H9 (cell line): ENCODE measurements around the gene SMIM21. TPM values are rescaled to one million over a fixed set of nuclear protein-coding genes. Genes with fewer than 3 reads are reported as not detected.

Experiments used
- DNase-seq: peaks from one replicate; pipeline ENCODE4 v3.0.0-alpha.2; 2017
- H2AFZ ChIP-seq: one replicate; pipeline ENCODE4 v1.6.1; 2013; ENCODE audit warnings: mild to moderate bottlenecking, low read length, control low read depth, moderate library complexity
- H2AK5ac ChIP-seq: 2 replicates; pipeline ENCODE4 v1.6.1; 2013; ENCODE audit warnings: low read length, control low read depth, mixed read lengths; ENCODE audit not compliant: insufficient read length
- H2BK120ac ChIP-seq: one replicate; pipeline ENCODE4 v1.6.1; 2013; ENCODE audit warnings: low read depth, mild to moderate bottlenecking, low read length, control low read depth, inconsistent platforms; ENCODE audit not compliant: poor library complexity, severe bottlenecking
- H2BK12ac ChIP-seq: 2 replicates; pipeline ENCODE4 v1.6.1; 2013; ENCODE audit warnings: low read length, control low read depth, mixed read lengths, low read depth; ENCODE audit not compliant: insufficient read length
- H2BK15ac ChIP-seq: 2 replicates; pipeline ENCODE4 v1.6.1; 2013; ENCODE audit warnings: low read depth, low read length, control low read depth
- H2BK20ac ChIP-seq: one replicate; pipeline ENCODE4 v1.6.1; 2013; ENCODE audit warnings: low read depth, mild to moderate bottlenecking, low read length, control low read depth, inconsistent platforms; ENCODE audit not compliant: poor library complexity, severe bottlenecking
- H2BK5ac ChIP-seq: 2 replicates; pipeline ENCODE4 v1.6.1; 2013; ENCODE audit warnings: low read length, control low read depth, mixed read lengths; ENCODE audit not compliant: insufficient read length
- H3K14ac ChIP-seq: 2 replicates; pipeline ENCODE4 v1.6.1; 2013; ENCODE audit warnings: low read length, control low read depth; ENCODE audit not compliant: insufficient read depth
- H3K18ac ChIP-seq: 2 replicates; pipeline ENCODE4 v1.6.1; 2013; ENCODE audit warnings: low read depth, mild to moderate bottlenecking, mixed read lengths, low read length, control low read depth; ENCODE audit not compliant: insufficient read length
- H3K23ac ChIP-seq: 2 replicates; pipeline ENCODE4 v1.6.1; 2013; ENCODE audit warnings: low read length, control low read depth, mixed read lengths, low read depth; ENCODE audit not compliant: insufficient read length
- H3K23me2 ChIP-seq: 2 replicates; pipeline ENCODE4 v1.6.1; 2013; ENCODE audit warnings: low read depth, mild to moderate bottlenecking, mixed read lengths, low read length, control low read depth; ENCODE audit not compliant: insufficient read length, poor library complexity, severe bottlenecking
- H3K27ac ChIP-seq: 2 replicates; pipeline ENCODE4 v1.5.1; 2013; ENCODE audit warnings: low read length, control low read depth, mixed read lengths, low read depth; ENCODE audit not compliant: insufficient read length
- H3K27me3 ChIP-seq: 2 replicates; pipeline ENCODE4 v1.6.1; 2013; ENCODE audit warnings: low read length, control low read depth, inconsistent platforms; ENCODE audit not compliant: insufficient read depth
- H3K4ac ChIP-seq: 2 replicates; pipeline ENCODE4 v1.6.1; 2013; ENCODE audit warnings: low read depth, mild to moderate bottlenecking, control low read depth, inconsistent platforms, low read length, moderate library complexity
- H3K4me1 ChIP-seq: 2 replicates; pipeline ENCODE4 v1.6.1; 2013; ENCODE audit warnings: low read length, control low read depth, inconsistent platforms; ENCODE audit not compliant: insufficient read depth
- H3K4me2 ChIP-seq: 2 replicates; pipeline ENCODE4 v1.6.1; 2013; ENCODE audit warnings: low read length, control low read depth, mixed read lengths; ENCODE audit not compliant: insufficient read length, insufficient read depth
- H3K56ac ChIP-seq: 2 replicates; pipeline ENCODE4 v1.6.1; 2013; ENCODE audit warnings: low read depth, mild to moderate bottlenecking, mixed read lengths, low read length, control low read depth; ENCODE audit not compliant: insufficient read length
- H3K79me1 ChIP-seq: 2 replicates; pipeline ENCODE4 v1.6.1; 2013; ENCODE audit warnings: low read depth, mild to moderate bottlenecking, moderate library complexity, low read length, control low read depth, inconsistent platforms; ENCODE audit not compliant: insufficient read depth, poor library complexity, severe bottlenecking
- H3K79me2 ChIP-seq: 2 replicates; pipeline ENCODE4 v1.6.1; 2013; ENCODE audit warnings: low read length, control low read depth, inconsistent platforms; ENCODE audit not compliant: insufficient read depth
- H3K9ac ChIP-seq: 2 replicates; pipeline ENCODE4 v1.6.1; 2013; ENCODE audit warnings: low read length, control low read depth, mixed read lengths; ENCODE audit not compliant: insufficient read length; ENCODE audit errors: extremely low read depth
- H3K9me3 ChIP-seq: one replicate; pipeline ENCODE4 v1.6.1; 2013; ENCODE audit warnings: low read depth, low read length, inconsistent platforms; ENCODE audit not compliant: control insufficient read depth
- H3T11ph ChIP-seq: one replicate; pipeline ENCODE4 v1.6.1; 2013; ENCODE audit warnings: mild to moderate bottlenecking, low read length, control low read depth, inconsistent platforms
- H4K20me1 ChIP-seq: one replicate; pipeline ENCODE4 v1.6.1; 2013; ENCODE audit not compliant: control insufficient read depth, insufficient read length, insufficient read depth
- H4K5ac ChIP-seq: 2 replicates; pipeline ENCODE4 v1.6.1; 2013; ENCODE audit warnings: low read depth, mild to moderate bottlenecking, mixed read lengths, low read length, control low read depth; ENCODE audit not compliant: insufficient read length
- H4K8ac ChIP-seq: replicated peaks from 2 replicates; pipeline ENCODE4 v1.6.1; 2013; ENCODE audit warnings: low read length, control low read depth, mixed read lengths, low read depth; ENCODE audit not compliant: insufficient read length
- H4K91ac ChIP-seq: 2 replicates; pipeline ENCODE4 v1.6.1; 2013; ENCODE audit warnings: low read depth, mild to moderate bottlenecking, moderate library complexity, mixed read lengths, low read length, control low read depth; ENCODE audit not compliant: insufficient read length
- H3K27ac Mint-ChIP-seq, 3 experiments: 2 replicates in 2 of 3; 3 replicates in 1 of 3; pipeline ENCODE4 v1.8.0; 2020 to 2021; ENCODE audit warnings: mixed read lengths in 3 of 3, mild to moderate bottlenecking in 1 of 3, moderate library complexity in 1 of 3
- H3K27me3 Mint-ChIP-seq: 2 replicates; pipeline ENCODE4 v1.8.0; 2021; ENCODE audit warnings: low read depth, mild to moderate bottlenecking, moderate library complexity, mixed read lengths
- H3K36me3 Mint-ChIP-seq, 3 experiments: 2 replicates in 2 of 3; 3 replicates in 1 of 3; pipeline ENCODE4 v1.8.0; 2020 to 2021; ENCODE audit warnings: low read depth in 3 of 3, mixed read lengths in 3 of 3; ENCODE audit not compliant: insufficient read depth in 1 of 3
- H3K4me1 Mint-ChIP-seq, 2 experiments: 2 replicates each; pipeline ENCODE4 v1.8.0; 2020; ENCODE audit warnings: mixed read lengths in 2 of 2
- H3K4me3 Mint-ChIP-seq, 2 experiments: 2 replicates in 1 of 2; 3 replicates in 1 of 2; pipeline ENCODE4 v1.8.0; 2020 to 2021; ENCODE audit warnings: mild to moderate bottlenecking in 2 of 2, mixed read lengths in 2 of 2, moderate library complexity in 1 of 2
- H3K9me3 Mint-ChIP-seq, 2 experiments: 2 replicates in 1 of 2; 3 replicates in 1 of 2; pipeline ENCODE4 v1.8.0; 2020; ENCODE audit warnings: mild to moderate bottlenecking in 2 of 2, mixed read lengths in 2 of 2, moderate library complexity in 1 of 2
- WGBS: extraction: QIAGEN DNeasy Blood & Tissue Kit; methylation state at CpG from one replicate; pipeline ENCODE4 v1.1.7; 2013; ENCODE audit warnings: missing lambda C conversion rate, low lambda C conversion rate, mixed read lengths; ENCODE audit not compliant: insufficient read length; ENCODE audit errors: extremely low coverage; 5-methylcytosine and 5-hydroxymethylcytosine counted together
- total RNA-seq: library from RNA; stranded (reverse); gene quantifications from 2 replicates; pipeline ENCODE4 v1.2.1, GENCODE V29; 2021
- TF ChIP-seq, protein P1 (sequence below): fragments of 200-600 bp; sonication (generic); conservative IDR thresholded peaks from 3 replicates; pipeline ENCODE4 v1.8.0; 2021; ENCODE audit warnings: antibody characterized with exemption, mild to moderate bottlenecking

SMIM21 gene
- total RNA-seq, 1 experiment from 2014 or later, result not detected

DNA sequence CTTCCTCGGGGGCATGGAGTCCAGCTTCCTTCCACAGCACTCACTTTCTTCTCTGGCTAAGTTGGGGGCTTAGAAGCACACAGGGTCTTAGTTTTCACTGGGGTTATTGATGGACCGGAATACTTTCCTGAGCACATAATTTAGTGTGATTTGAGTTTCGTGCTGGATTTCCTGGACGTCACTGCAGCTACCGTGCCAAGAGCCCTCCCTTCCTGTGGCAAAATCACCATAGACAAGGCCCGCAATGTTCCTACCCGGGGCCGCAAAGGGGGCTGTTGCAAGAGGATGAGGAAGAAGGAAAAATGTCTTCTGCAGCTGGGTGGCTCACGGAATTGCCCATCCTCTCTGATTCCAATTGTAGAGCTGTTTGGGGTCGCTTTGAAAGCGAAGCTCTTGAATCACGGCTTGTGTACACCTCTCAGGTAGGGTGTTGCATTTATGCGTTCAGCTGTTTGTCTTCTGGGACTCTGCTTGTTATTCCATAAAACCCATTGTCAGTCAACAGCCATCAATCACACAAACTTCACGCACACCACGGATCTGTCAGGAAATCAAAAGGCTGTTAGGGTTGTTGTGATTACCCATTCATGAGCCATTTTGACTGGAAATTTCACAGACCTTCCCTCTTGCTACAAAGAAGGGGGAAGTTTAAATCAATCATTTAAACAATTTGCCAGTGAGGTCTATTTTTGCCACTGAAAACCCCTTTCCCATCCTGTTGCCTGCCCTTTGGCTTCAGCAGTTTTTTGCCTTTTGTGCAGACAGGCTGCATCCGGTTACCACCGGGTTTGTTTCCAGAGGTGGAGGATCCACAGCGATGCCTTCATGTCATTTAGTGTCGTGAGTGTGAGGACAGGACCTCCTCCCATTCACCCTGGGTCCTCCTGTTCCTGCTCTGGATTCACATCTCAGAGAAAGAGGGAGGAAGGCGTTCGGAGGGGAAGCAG, 36.0 kb downstream of the SMIM21 start:
- H4K91ac ChIP-seq, result no peak overlapping the region
- H4K8ac ChIP-seq, result no peak overlapping the region
- DNase-seq, result no peak
- H3T11ph ChIP-seq, result no peak overlapping the region
- H2BK20ac ChIP-seq, result no peak overlapping the region
- H2BK12ac ChIP-seq, result no peak overlapping the region
- no peaks in the 10 kb centered on the region for H3K79me2 ChIP-seq
- no peaks in the 10 kb centered on the region for H3K27me3 ChIP-seq
- no peak overlapping the region for H3K14ac ChIP-seq
- Mint-ChIP-seq H3K27ac (no peak overlapping the region), H3K27me3 (no peaks in the 10 kb centered on the region; the same call in none of the 2 replicates), H3K4me1 (peaks cover 0 to 3% of the 10 kb centered on the region in 2 experiments; a peak in 2 of 4 replicates), H3K9me3 (no peaks in the 10 kb centered on the region), H3K36me3 (no peaks in the 10 kb centered on the region; a peak in 1 of 7 replicates), H3K4me3 (no peak overlapping the region)
- H3K4ac ChIP-seq, result no peak overlapping the region
- no peaks in the 10 kb centered on the region for H3K79me1 ChIP-seq
- H3K9ac ChIP-seq, result no peak overlapping the region
- H4K5ac ChIP-seq, result no peak overlapping the region
- no peak overlapping the region for H2AK5ac ChIP-seq
- no peak overlapping the region for H3K56ac ChIP-seq
- H2BK120ac ChIP-seq, result no peak overlapping the region
- H3K23ac ChIP-seq, result no peak overlapping the region
- no peak overlapping the region for H3K18ac ChIP-seq
- TF ChIP-seq, protein P1, sequence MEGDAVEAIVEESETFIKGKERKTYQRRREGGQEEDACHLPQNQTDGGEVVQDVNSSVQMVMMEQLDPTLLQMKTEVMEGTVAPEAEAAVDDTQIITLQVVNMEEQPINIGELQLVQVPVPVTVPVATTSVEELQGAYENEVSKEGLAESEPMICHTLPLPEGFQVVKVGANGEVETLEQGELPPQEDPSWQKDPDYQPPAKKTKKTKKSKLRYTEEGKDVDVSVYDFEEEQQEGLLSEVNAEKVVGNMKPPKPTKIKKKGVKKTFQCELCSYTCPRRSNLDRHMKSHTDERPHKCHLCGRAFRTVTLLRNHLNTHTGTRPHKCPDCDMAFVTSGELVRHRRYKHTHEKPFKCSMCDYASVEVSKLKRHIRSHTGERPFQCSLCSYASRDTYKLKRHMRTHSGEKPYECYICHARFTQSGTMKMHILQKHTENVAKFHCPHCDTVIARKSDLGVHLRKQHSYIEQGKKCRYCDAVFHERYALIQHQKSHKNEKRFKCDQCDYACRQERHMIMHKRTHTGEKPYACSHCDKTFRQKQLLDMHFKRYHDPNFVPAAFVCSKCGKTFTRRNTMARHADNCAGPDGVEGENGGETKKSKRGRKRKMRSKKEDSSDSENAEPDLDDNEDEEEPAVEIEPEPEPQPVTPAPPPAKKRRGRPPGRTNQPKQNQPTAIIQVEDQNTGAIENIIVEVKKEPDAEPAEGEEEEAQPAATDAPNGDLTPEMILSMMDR, result no peak
- no peaks in the 10 kb centered on the region for H4K20me1 ChIP-seq
- no peaks in the 10 kb centered on the region for H3K23me2 ChIP-seq
- no peak overlapping the region for H3K27ac ChIP-seq
- no CpG with 5 or more reads among the region's 21 CpGs for WGBS
- H2BK5ac ChIP-seq, result no peak overlapping the region
- no peaks in the 10 kb centered on the region for H3K9me3 ChIP-seq
- H2BK15ac ChIP-seq, result no peak overlapping the region
- H2AFZ ChIP-seq, result no peak overlapping the region
- H3K4me2 ChIP-seq, result no peak overlapping the region
- no peaks in the 10 kb centered on the region for H3K4me1 ChIP-seq
